ENCODE results near the gene KNDC1. TPM values are rescaled to one million over a fixed set of nuclear protein-coding genes. Genes with fewer than 3 reads are reported as not detected.

KNDC1 gene
- total and polyA plus RNA-seq, 2 experiments from 2014 or later: 1.8 to 16.0 TPM

DNA sequence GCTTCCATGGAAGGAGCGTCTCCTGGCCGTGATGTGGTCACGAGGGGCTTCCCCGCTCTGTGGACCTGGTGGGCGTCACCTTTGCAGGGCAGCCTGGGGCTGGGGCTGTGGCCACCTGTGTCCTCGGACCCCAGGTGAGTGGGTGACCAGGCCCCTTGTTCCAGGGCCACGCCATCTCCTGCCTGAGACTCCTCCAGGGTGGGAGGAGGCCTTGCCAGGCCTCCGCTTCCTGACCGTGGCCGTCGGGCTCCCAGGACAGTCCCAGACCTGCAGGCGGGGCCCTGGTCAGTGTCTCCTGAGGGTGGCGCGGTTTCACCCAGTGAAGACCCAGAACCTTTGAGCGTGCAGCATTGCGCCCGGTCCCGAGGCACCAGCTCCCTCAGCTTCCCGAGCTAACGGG lies 49.6 kb downstream of the KNDC1 start:
- Histone ChIP-seq H3K79me2 (replicated peaks; ENCODE audit: insufficient read depth) (no peaks in the 10 kb centered on the region), H3K9me2 (ENCODE audit: insufficient read depth) (peaks cover 4% of the 10 kb centered on the region; the same call in 1 of the 2 replicates), H4K20me1 (replicated peaks; ENCODE audit: insufficient read depth) (no peaks in the 10 kb centered on the region), H3K4me1 (ENCODE audit: insufficient read depth) (no peaks in the 10 kb centered on the region), H2AFZ (no peak overlapping the region), H3K27me3 (ENCODE audit: insufficient read depth) (no peaks in the 10 kb centered on the region), H3F3A (replicated peaks; ENCODE audit: low read depth) (0 out of 2 replicates have a peak, but pooled peaks cover 3% of the 10 kb centered on the region), H3K27ac (ENCODE audit: low read depth) (no peak overlapping the region), H3K4me2 (no peak overlapping the region), H3K36me3 (ENCODE audit: insufficient read depth) (no peaks in the 10 kb centered on the region), H3K4me3 (no peak overlapping the region)
- Mint-ChIP-seq H3K4me3 (no peak overlapping the region), H3K36me3 (ENCODE audit: low read depth) (peaks cover 3% of the 10 kb centered on the region; the same call in 1 of the 3 replicates), H3K9me3 (no peaks in the 10 kb centered on the region; the same call in 2 of the 3 replicates), H3K4me1 (no peaks in the 10 kb centered on the region), H3K27ac (no peak overlapping the region), H3K27me3 (ENCODE audit: insufficient read depth, low read depth, poor library complexity) (no peaks in the 10 kb centered on the region)
- TF ChIP-seq, protein P1, sequence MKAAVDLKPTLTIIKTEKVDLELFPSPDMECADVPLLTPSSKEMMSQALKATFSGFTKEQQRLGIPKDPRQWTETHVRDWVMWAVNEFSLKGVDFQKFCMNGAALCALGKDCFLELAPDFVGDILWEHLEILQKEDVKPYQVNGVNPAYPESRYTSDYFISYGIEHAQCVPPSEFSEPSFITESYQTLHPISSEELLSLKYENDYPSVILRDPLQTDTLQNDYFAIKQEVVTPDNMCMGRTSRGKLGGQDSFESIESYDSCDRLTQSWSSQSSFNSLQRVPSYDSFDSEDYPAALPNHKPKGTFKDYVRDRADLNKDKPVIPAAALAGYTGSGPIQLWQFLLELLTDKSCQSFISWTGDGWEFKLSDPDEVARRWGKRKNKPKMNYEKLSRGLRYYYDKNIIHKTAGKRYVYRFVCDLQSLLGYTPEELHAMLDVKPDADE (IDR thresholded peaks at IDR 0.05): no peak
- no peak for TF ChIP-seq NANOG (IDR thresholded peaks at IDR 0.05; ENCODE audit: borderline replicate concordance)
- no peak for TF ChIP-seq EZH2phosphoT487 (IDR thresholded peaks at IDR 0.05; ENCODE audit: unreplicated experiment)
- TF ChIP-seq, protein P2, sequence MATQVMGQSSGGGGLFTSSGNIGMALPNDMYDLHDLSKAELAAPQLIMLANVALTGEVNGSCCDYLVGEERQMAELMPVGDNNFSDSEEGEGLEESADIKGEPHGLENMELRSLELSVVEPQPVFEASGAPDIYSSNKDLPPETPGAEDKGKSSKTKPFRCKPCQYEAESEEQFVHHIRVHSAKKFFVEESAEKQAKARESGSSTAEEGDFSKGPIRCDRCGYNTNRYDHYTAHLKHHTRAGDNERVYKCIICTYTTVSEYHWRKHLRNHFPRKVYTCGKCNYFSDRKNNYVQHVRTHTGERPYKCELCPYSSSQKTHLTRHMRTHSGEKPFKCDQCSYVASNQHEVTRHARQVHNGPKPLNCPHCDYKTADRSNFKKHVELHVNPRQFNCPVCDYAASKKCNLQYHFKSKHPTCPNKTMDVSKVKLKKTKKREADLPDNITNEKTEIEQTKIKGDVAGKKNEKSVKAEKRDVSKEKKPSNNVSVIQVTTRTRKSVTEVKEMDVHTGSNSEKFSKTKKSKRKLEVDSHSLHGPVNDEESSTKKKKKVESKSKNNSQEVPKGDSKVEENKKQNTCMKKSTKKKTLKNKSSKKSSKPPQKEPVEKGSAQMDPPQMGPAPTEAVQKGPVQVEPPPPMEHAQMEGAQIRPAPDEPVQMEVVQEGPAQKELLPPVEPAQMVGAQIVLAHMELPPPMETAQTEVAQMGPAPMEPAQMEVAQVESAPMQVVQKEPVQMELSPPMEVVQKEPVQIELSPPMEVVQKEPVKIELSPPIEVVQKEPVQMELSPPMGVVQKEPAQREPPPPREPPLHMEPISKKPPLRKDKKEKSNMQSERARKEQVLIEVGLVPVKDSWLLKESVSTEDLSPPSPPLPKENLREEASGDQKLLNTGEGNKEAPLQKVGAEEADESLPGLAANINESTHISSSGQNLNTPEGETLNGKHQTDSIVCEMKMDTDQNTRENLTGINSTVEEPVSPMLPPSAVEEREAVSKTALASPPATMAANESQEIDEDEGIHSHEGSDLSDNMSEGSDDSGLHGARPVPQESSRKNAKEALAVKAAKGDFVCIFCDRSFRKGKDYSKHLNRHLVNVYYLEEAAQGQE (IDR thresholded peaks at IDR 0.05; ENCODE audit: unreplicated experiment): no peak
- TF ChIP-seq CTCF (conservative IDR thresholded peaks at IDR 0.05; ENCODE audit: low read depth in 2 of 2): no peak
- TF ChIP-seq EZH2 (IDR thresholded peaks at IDR 0.05; ENCODE audit: low read depth, unreplicated experiment): no peak
- no peak for TF ChIP-seq ZNF331 (CRISPR knock-in tag; IDR thresholded peaks at IDR 0.05; ENCODE audit: low read depth)
- no peak for TF ChIP-seq JUNB (IDR thresholded peaks at IDR 0.05; ENCODE audit: unreplicated experiment)
- TF ChIP-seq POLR2AphosphoS5 (IDR thresholded peaks at IDR 0.05; ENCODE audit: low read depth): no peak
- TF ChIP-seq ZNF114 (CRISPR knock-in tag; IDR thresholded peaks at IDR 0.05): no peak
- TF ChIP-seq, protein P3, sequence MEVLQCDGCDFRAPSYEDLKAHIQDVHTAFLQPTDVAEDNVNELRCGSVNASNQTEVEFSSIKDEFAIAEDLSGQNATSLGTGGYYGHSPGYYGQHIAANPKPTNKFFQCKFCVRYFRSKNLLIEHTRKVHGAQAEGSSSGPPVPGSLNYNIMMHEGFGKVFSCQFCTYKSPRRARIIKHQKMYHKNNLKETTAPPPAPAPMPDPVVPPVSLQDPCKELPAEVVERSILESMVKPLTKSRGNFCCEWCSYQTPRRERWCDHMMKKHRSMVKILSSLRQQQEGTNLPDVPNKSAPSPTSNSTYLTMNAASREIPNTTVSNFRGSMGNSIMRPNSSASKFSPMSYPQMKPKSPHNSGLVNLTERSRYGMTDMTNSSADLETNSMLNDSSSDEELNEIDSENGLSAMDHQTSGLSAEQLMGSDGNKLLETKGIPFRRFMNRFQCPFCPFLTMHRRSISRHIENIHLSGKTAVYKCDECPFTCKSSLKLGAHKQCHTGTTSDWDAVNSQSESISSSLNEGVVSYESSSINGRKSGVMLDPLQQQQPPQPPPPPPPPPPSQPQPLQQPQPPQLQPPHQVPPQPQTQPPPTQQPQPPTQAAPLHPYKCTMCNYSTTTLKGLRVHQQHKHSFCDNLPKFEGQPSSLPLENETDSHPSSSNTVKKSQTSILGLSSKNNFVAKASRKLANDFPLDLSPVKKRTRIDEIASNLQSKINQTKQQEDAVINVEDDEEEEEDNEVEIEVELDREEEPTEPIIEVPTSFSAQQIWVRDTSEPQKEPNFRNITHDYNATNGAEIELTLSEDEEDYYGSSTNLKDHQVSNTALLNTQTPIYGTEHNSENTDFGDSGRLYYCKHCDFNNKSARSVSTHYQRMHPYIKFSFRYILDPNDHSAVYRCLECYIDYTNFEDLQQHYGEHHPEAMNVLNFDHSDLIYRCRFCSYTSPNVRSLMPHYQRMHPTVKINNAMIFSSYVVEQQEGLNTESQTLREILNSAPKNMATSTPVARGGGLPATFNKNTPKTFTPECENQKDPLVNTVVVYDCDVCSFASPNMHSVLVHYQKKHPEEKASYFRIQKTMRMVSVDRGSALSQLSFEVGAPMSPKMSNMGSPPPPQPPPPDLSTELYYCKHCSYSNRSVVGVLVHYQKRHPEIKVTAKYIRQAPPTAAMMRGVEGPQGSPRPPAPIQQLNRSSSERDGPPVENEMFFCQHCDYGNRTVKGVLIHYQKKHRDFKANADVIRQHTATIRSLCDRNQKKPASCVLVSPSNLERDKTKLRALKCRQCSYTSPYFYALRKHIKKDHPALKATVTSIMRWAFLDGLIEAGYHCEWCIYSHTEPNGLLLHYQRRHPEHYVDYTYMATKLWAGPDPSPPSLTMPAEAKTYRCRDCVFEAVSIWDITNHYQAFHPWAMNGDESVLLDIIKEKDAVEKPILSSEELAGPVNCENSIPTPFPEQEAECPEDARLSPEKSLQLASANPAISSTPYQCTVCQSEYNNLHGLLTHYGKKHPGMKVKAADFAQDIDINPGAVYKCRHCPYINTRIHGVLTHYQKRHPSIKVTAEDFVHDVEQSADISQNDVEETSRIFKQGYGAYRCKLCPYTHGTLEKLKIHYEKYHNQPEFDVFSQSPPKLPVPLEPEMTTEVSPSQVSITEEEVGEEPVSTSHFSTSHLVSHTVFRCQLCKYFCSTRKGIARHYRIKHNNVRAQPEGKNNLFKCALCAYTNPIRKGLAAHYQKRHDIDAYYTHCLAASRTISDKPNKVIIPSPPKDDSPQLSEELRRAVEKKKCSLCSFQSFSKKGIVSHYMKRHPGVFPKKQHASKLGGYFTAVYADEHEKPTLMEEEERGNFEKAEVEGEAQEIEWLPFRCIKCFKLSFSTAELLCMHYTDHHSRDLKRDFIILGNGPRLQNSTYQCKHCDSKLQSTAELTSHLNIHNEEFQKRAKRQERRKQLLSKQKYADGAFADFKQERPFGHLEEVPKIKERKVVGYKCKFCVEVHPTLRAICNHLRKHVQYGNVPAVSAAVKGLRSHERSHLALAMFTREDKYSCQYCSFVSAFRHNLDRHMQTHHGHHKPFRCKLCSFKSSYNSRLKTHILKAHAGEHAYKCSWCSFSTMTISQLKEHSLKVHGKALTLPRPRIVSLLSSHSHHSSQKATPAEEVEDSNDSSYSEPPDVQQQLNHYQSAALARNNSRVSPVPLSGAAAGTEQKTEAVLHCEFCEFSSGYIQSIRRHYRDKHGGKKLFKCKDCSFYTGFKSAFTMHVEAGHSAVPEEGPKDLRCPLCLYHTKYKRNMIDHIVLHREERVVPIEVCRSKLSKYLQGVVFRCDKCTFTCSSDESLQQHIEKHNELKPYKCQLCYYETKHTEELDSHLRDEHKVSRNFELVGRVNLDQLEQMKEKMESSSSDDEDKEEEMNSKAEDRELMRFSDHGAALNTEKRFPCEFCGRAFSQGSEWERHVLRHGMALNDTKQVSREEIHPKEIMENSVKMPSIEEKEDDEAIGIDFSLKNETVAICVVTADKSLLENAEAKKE (CRISPR knock-in tag; IDR thresholded peaks at IDR 0.05): no peak
- no peak for TF ChIP-seq STAT1 (IDR thresholded peaks at IDR 0.05; ENCODE audit: unreplicated experiment)
- TF ChIP-seq CREB1 (CRISPR knock-in tag; IDR thresholded peaks at IDR 0.05; ENCODE audit: low read depth): no peak
- DNase-seq (ENCODE audit: low spot score) (no peak), ATAC-seq (no peak)

Measured in GM23338 (cell line).